ENCODE results near the gene CDC16.
"Not testable (repeated sequence)": the region's sequence is repeated elsewhere in the genome, so short reads cannot be mapped to it uniquely, and the experiment has no call there.

The CDC16 gene

GRCh38 chr13:114261328-114261965 is 26.8 kb downstream of the CDC16 start:
- DNase-seq (ENCODE audit: low read depth in 4 of 4, low spot score in 1 of 4) = no peak

DNA sequence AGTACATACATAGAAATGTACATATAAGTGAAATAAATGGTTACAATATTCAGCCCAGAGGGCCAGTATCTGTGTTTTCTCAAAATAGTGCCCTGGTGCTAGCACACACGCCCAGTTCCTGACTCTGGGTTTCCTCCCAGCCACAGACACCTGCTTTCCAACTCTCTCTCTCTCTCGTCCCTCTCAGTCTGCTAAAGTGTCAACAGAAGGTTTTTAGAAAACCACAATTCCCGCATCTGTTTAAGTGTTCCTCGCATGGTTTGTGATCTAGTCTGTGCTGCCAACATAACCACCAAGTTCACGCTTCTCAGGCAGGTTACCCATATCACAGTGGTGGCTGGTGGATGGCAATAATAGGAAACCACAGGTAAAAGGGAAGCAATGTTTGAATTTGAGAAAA is 28.9 kb downstream of the CDC16 start:
- no peak for DNase-seq (ENCODE audit: low read depth in 4 of 4, low spot score in 1 of 4)

- not testable (repeated sequence) for DNase-seq (ENCODE audit: low read depth in 4 of 4, low spot score in 1 of 4)
Observed at GRCh38 chr13:114264313-114264712, 29.6 kb downstream of the CDC16 start.

DNA sequence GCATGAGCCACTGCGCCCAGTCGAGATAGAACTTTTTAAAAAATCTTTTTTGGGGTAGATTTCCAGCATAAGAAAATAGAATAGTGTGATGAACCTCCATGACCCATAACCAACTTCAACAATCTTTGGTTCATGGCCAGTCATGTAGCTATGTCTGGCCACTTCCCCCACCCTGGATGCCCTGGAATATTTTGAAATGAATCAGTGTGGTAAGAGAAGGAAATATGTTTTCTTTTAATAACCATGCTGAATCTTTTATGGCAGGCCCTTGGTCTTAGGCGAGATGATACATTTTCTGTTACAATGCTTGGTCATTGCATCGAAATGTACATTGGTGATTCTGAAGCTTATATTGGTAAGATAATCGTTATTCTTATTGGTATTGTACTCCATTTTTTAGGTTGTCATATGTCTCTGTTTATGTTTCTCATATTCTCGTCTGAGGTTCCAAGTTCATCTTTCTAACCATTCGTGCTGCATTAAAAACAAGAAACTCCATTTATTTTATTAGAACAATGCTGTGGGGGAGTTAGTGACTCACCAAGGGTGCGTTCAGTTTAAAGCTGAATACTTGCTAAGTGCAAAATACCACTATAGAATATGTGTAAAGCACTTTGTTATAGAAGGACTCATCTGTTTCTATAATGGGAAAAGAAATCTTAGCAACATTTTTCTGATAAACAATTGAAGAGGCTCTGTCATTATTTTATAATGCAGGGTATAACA is 30.4 kb downstream of the CDC16 start:
- no peak for DNase-seq (ENCODE audit: low read depth in 4 of 4, low spot score in 1 of 4)

- no peak for DNase-seq (ENCODE audit: low read depth in 4 of 4, low spot score in 1 of 4)
Observed at GRCh38 chr13:114266241-114266640, 31.5 kb downstream of the CDC16 start.

- DNase-seq (ENCODE audit: low read depth in 4 of 4, low spot score in 1 of 4) = no peak
Observed at GRCh38 chr13:114268344-114269280, 33.9 kb downstream of the CDC16 start.

GRCh38 chr13:114269281-114269770 is 34.6 kb downstream of the CDC16 start:
- no peak for DNase-seq (ENCODE audit: low read depth in 4 of 4, low spot score in 1 of 4)

GRCh38 chr13:114272977-114273376 is 38.3 kb downstream of the CDC16 start:
- DNase-seq (ENCODE audit: low read depth in 4 of 4, low spot score in 1 of 4) = no peak

DNA sequence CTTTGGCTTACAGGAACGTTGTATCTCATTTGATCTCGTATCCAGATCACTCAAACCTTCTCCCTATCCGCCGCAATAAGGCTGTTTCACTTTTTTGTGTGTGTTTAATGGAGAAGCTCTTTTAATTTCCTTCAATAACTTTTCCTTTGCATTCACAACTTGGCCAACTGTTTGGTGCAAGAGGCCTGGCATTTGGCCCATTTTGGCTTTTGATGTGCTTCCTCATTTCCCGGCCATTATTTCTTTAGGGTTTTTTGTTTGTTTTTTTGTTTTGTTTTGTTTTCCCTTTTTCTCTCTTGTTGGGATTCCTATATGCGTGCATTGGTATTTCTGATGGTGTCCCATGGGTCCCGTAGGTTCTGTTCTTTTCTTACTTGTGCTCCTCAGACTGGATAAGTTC is 40.6 kb downstream of the CDC16 start:
- DNase-seq (ENCODE audit: low read depth in 4 of 4, low spot score in 1 of 4) = no peak

DNA sequence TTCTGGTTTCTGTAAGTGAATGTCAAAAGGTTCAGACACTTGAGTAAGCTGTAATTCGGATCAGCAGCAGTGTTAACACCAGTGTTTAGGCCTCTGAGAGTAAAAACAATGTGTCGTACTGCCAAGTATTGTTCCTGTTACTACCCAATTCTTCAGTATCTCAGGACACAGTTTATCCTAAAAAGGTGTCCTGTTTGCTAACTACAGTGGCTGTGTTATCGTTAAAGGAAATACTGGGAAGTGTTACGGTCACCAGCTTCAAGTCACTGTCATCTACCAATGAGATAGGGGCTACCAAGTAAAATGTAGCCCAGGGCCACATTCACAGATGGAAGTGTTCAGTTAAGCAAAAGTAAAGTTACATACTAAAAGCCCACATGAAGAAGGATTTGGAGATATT is 44.4 kb downstream of the CDC16 start:
- DNase-seq (ENCODE audit: low read depth in 4 of 4, low spot score in 1 of 4) = no peak

GRCh38 chr13:114279758-114280355 is 45.2 kb downstream of the CDC16 start:
- no peak for DNase-seq (ENCODE audit: low read depth in 4 of 4, low spot score in 1 of 4)

GRCh38 chr13:114281351-114282040 is 46.8 kb downstream of the CDC16 start, which contains the start of gene UPF3A:
UPF3A (plus strand) TSS chr13:114281601; CDS start chr13:114281640, 39 bp downstream.
- peak; percentile 72 to 84 (median 78) for DNase-seq (ENCODE audit: low read depth in 4 of 4, low spot score in 1 of 4)

- peak; percentile 6 to 54 (median 24) for DNase-seq (ENCODE audit: low read depth in 4 of 4, low spot score in 1 of 4)
Observed at GRCh38 chr13:114282041-114282670, 47.5 kb downstream of the CDC16 start.

GRCh38 chr13:114283576-114283975 is 48.9 kb downstream of the CDC16 start:
- no peak for DNase-seq (ENCODE audit: low read depth in 4 of 4, low spot score in 1 of 4)

DNA sequence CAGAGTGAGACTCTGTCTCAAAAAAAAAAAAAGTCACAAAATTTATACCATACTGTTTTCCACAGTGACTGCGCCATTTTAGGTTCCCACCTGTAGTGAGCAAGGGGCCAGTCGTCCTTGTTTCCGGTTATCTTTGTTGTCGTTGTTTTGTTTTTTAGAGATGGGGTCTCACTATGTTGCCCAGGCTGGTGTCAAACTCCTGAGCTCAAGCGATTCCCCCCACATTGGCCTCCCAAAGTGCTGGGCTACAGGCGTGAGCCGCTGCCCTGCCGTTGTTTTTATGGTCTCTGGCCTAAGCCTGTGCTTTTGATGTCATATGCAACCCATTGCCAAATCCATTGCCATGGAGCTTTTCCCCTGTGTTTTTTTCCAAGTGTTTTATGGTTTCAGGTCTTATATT is 50.0 kb downstream of the CDC16 start:
- DNase-seq (ENCODE audit: low read depth in 4 of 4, low spot score in 1 of 4) = no peak

GRCh38 chr13:114285166-114285808 is 50.6 kb downstream of the CDC16 start:
- DNase-seq (ENCODE audit: low read depth in 4 of 4, low spot score in 1 of 4) = no peak

- DNase-seq (ENCODE audit: low read depth in 4 of 4, low spot score in 1 of 4) = no peak
Observed at GRCh38 chr13:114286808-114287207, 52.1 kb downstream of the CDC16 start.

DNA sequence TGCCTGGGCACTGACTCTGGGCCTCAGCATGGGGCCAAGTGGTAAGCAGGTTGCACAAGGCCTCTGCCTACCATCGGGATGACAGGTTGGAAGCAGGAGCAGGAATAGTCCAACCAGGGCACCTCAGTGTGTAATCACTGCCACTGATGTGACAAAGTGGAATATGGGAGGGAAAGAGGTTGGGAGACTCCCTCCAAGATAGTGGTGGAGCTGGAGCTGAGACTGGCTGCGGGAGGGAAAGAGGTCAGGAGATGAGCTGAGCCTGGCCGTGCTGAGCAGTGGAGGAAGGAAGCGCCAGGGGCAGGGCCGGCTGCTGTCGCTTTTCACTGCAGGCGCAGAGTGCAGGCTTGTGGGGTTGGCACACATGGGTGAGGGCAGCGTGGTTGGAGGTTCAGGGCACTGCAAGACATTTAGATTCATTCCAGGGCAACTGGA is 53.5 kb downstream of the CDC16 start:
- DNase-seq (ENCODE audit: low read depth in 4 of 4, low spot score in 1 of 4) = no peak

- no peak for DNase-seq (ENCODE audit: low read depth in 4 of 4, low spot score in 1 of 4)
Observed at GRCh38 chr13:114296448-114296847, 61.8 kb downstream of the CDC16 start.
